Measurements from ENCODE around the gene WDR83.
"Not testable (repeated sequence)": the region's sequence is repeated elsewhere in the genome, so short reads cannot be mapped to it uniquely, and the experiment has no call there.

The WDR83 gene

GRCh38 chr19:12703046-12703445, 36.4 kb downstream of the WDR83 start:
- no peak overlapping the region for H3K4me3 ChIP-seq (ENCODE audit: low read depth, low read length)
- no peak for DNase-seq (ENCODE audit: low read depth)
- no peak for TF ChIP-seq CTCF (IDR thresholded peaks at IDR 0.05; ENCODE audit: control insufficient read depth, extremely low read depth, insufficient read depth)

- TF ChIP-seq CTCF (IDR thresholded peaks at IDR 0.05; ENCODE audit: control insufficient read depth, extremely low read depth, insufficient read depth) = no peak
- DNase-seq (ENCODE audit: low read depth) = no peak
- no peak overlapping the region for H3K4me3 ChIP-seq (ENCODE audit: low read depth, low read length)
Observed at GRCh38 chr19:12705169-12705568, 38.6 kb downstream of the WDR83 start.

GRCh38 chr19:12705654-12706331, 39.2 kb downstream of the WDR83 start:
- DNase-seq (ENCODE audit: low read depth) = no peak
- TF ChIP-seq CTCF (IDR thresholded peaks at IDR 0.05; ENCODE audit: control insufficient read depth, extremely low read depth, insufficient read depth) = no peak

GRCh38 chr19:12706332-12706718, 39.7 kb downstream of the WDR83 start:
- no peak for DNase-seq (ENCODE audit: low read depth)
- no peak overlapping the region for H3K4me3 ChIP-seq (ENCODE audit: low read depth, low read length)
- no peak for TF ChIP-seq CTCF (IDR thresholded peaks at IDR 0.05; ENCODE audit: control insufficient read depth, extremely low read depth, insufficient read depth)

More at GRCh38 chr19:12705654-12706331, 39.2 kb downstream of the WDR83 start:
- H3K4me3 ChIP-seq (ENCODE audit: low read depth, low read length) = no peak overlapping the region

- no peak for DNase-seq (ENCODE audit: low read depth)
- no peak overlapping the region for H3K4me3 ChIP-seq (ENCODE audit: low read depth, low read length)
- TF ChIP-seq CTCF (IDR thresholded peaks at IDR 0.05; ENCODE audit: control insufficient read depth, extremely low read depth, insufficient read depth) = no peak
Observed at GRCh38 chr19:12708641-12709040, 42.0 kb downstream of the WDR83 start.

GRCh38 chr19:12711187-12711586, 44.6 kb downstream of the WDR83 start:
- no peak for TF ChIP-seq CTCF (IDR thresholded peaks at IDR 0.05; ENCODE audit: control insufficient read depth, extremely low read depth, insufficient read depth)
- DNase-seq (ENCODE audit: low read depth) = no peak
- H3K4me3 ChIP-seq (ENCODE audit: low read depth, low read length) = no peak overlapping the region

GRCh38 chr19:12712077-12712476, 45.5 kb downstream of the WDR83 start:
- not testable (repeated sequence) for DNase-seq (ENCODE audit: low read depth); H3K4me3 ChIP-seq (ENCODE audit: low read depth, low read length)

GRCh38 chr19:12713304-12713703, 46.7 kb downstream of the WDR83 start:
- not testable (repeated sequence) for DNase-seq (ENCODE audit: low read depth)

More at GRCh38 chr19:12713304-12713703, 46.7 kb downstream of the WDR83 start:
- H3K4me3 ChIP-seq (ENCODE audit: low read depth, low read length) = not testable (repeated sequence)

Data from LNCaP clone FGC (cell line).